HCT116 (cell line): ENCODE data around the gene NARS2. TPM values are rescaled to one million over a fixed set of nuclear protein-coding genes. Genes with fewer than 3 reads are reported as not detected.
A peak's percentile ranks its signal among the peaks of the same experiment; 100 is the strongest.

Experiments used
- ATAC-seq: fragments of 200-7000 bp; cut with Tn5 transposase; 2 replicates; pipeline ENCODE4 v1.9.1; 2020; ENCODE audit warnings: mild to moderate bottlenecking, moderate library complexity
- BruUV-seq: library from RNA; stranded (reverse); fragments of 400-500 nt; replicated peaks from 2 replicates; lab custom pipeline; 2021; lab: Mats Ljungman, UMichigan
- CTCF ChIA-PET: fragments of 300-600 bp; sonication (Branson Sonifier 250); formaldehyde crosslinking; loops from one replicate; lab custom pipeline; 2021; ENCODE audit warnings: antibody characterized with exemption; lab: Charles Lee
- POLR2A ChIA-PET: fragments of 300-600, 350-600 bp; sonication (Branson Sonifier 250); formaldehyde crosslinking; loops from one replicate; lab custom pipeline; 2021; ENCODE audit warnings: antibody characterized with exemption; lab: Charles Lee
- RAD21 ChIA-PET, 2 experiments: fragments of 300-600 bp; sonication (Branson Sonifier 250); formaldehyde crosslinking; loops; one replicate each; lab custom pipeline; 2023; ENCODE audit warnings: low total read pairs in 2 of 2; ENCODE audit not compliant: uncharacterized antibody in 2 of 2, unreplicated experiment in 2 of 2, low non-redundant PET in 1 of 2; lab: Charles Lee
- DNase-seq: peaks from one replicate; pipeline ENCODE4 v3.0.0-alpha.2; 2010; ENCODE audit warnings: low read depth, low spot score
- H2AFZ ChIP-seq: fragments of 200-600 bp; shearing (Covaris generic), sonication (generic); 2 replicates; pipeline ENCODE4 v1.6.1; 2017; ENCODE audit warnings: low read depth, mixed run types, mixed read lengths, antibody characterized with exemption, low read length; ENCODE audit not compliant: poor library complexity, severe bottlenecking
- H3K27ac ChIP-seq: 2 replicates; pipeline ENCODE4 v1.5.1; 2012; ENCODE audit warnings: low read depth, low read length
- H3K27me3 ChIP-seq: fragments of 200-600 bp; sonication (generic); 2 replicates; pipeline ENCODE4 v1.6.1; 2016; ENCODE audit warnings: mixed run types, low read length, mixed read lengths; ENCODE audit not compliant: insufficient read depth
- H3K36me3 ChIP-seq, 2 experiments: fragments of 200-500 bp in 1 of 2; fragments of 200-600 bp in 1 of 2; sonication (Bioruptor generic) in 1 of 2; sonication (generic) in 1 of 2; 2 replicates each; pipeline versions ENCODE4 v1.5.1 to v1.6.1; 2014 to 2016; ENCODE audit warnings: low read length in 2 of 2, inconsistent platforms in 1 of 2, mixed read lengths in 1 of 2, mixed run types in 1 of 2; ENCODE audit not compliant: insufficient read depth in 2 of 2, control insufficient read depth in 1 of 2
- H3K4me1 ChIP-seq, 2 experiments: fragments of 200-600 bp in 1 of 2; sonication (generic) in 1 of 2; 2 replicates each; pipeline versions ENCODE4 v1.5.1 to v1.6.1; 2012 to 2017; ENCODE audit warnings: low read length in 2 of 2, inconsistent platforms in 1 of 2, mild to moderate bottlenecking in 1 of 2, mixed read lengths in 1 of 2, mixed run types in 1 of 2, moderate library complexity in 1 of 2; ENCODE audit not compliant: insufficient read depth in 2 of 2, control insufficient read depth in 1 of 2
- H3K4me2 ChIP-seq: fragments of 200-600 bp; sonication (generic); 2 replicates; pipeline ENCODE4 v1.6.1; 2017; ENCODE audit warnings: mixed run types, low read length, mixed read lengths
- H3K4me3 ChIP-seq, 2 experiments: fragments of 200-600 bp in 1 of 2; sonication (generic) in 1 of 2; replicated peaks in 1 of 2; 2 replicates each; pipeline ENCODE4 v1.5.1; 2011 to 2016; ENCODE audit warnings: low read length in 2 of 2, control low read depth in 1 of 2, low read depth in 1 of 2, mild to moderate bottlenecking in 1 of 2, mixed read lengths in 1 of 2, mixed run types in 1 of 2
- H3K79me2 ChIP-seq: fragments of 200-600 bp; sonication (generic); 2 replicates; pipeline ENCODE4 v1.6.1; 2017; ENCODE audit warnings: mild to moderate bottlenecking, mixed run types, low read length, moderate library complexity, mixed read lengths; ENCODE audit not compliant: insufficient read depth
- H3K9ac ChIP-seq: fragments of 200-600 bp; sonication (generic); 2 replicates; pipeline ENCODE4 v1.6.1; 2016; ENCODE audit warnings: low read length, mixed read lengths
- H3K9me2 ChIP-seq: fragments of 200-600 bp; sonication (generic), shearing (Covaris generic); 2 replicates; pipeline ENCODE4 v1.6.1; 2017; ENCODE audit warnings: mixed run types, mild to moderate bottlenecking, moderate library complexity; ENCODE audit not compliant: insufficient read depth
- H3K9me3 ChIP-seq, 2 experiments: fragments of 200-500 bp in 1 of 2; fragments of 200-600 bp in 1 of 2; sonication (Bioruptor generic) in 1 of 2; sonication (generic) in 1 of 2; 2 replicates each; pipeline ENCODE4 v1.6.1; 2014 to 2017; ENCODE audit warnings: low read length in 2 of 2, mixed read lengths in 2 of 2, inconsistent platforms in 1 of 2, low read depth in 1 of 2, mild to moderate bottlenecking in 1 of 2, mixed run types in 1 of 2, moderate library complexity in 1 of 2; ENCODE audit not compliant: control insufficient read depth in 1 of 2, insufficient read depth in 1 of 2
- H4K20me1 ChIP-seq: fragments of 200-600 bp; sonication (generic), shearing (Covaris generic); 2 replicates; pipeline ENCODE4 v1.6.1; 2017; ENCODE audit warnings: mixed run types, mild to moderate bottlenecking, moderate library complexity; ENCODE audit not compliant: insufficient read depth
- CEBPB ChIP-seq: IDR thresholded peaks from 2 replicates; pipeline ENCODE4 v1.6.1; 2012; ENCODE audit warnings: low read depth
- EZH2 ChIP-seq: fragments of 200-600 bp; sonication (generic); IDR thresholded peaks from 2 replicates; pipeline ENCODE4 v1.6.1; 2017; ENCODE audit warnings: antibody characterized with exemption, mixed run types
- MAX ChIP-seq: IDR thresholded peaks from 2 replicates; pipeline ENCODE4 v1.6.1; 2012
- POLR2AphosphoS5 ChIP-seq: IDR thresholded peaks from 2 replicates; pipeline ENCODE4 v1.6.1; 2011; ENCODE audit warnings: mild to moderate bottlenecking, low read depth, low read length, moderate library complexity
- RAD21 ChIP-seq: IDR thresholded peaks from 2 replicates; pipeline ENCODE4 v1.6.1; 2012; ENCODE audit warnings: low read depth, mild to moderate bottlenecking
- SIN3A ChIP-seq: IDR thresholded peaks from 2 replicates; pipeline ENCODE4 v1.6.1; 2012; ENCODE audit warnings: low read depth
- SRF ChIP-seq: IDR thresholded peaks from 2 replicates; pipeline ENCODE4 v1.6.1; 2012; ENCODE audit warnings: low read depth
- ZFX ChIP-seq: fragments of 450-650 bp; IDR thresholded peaks from 2 replicates; pipeline ENCODE4 v1.6.1; 2017
- intact Hi-C: fragments of 100-400 bp; cut with micrococcal nuclease; formaldehyde crosslinking; loops from 2 replicates; pipeline ENCODE4 v1.10.0; 2022
- total RNA-seq: library from RNA; stranded (reverse); gene quantifications from one replicate; pipeline ENCODE4 v1.2.1, GENCODE V29; 2021; ENCODE audit not compliant: unreplicated experiment
- TF ChIP-seq, protein P1 (sequence below): IDR thresholded peaks from 2 replicates; pipeline ENCODE4 v1.6.1; 2012
- TF ChIP-seq, protein P2 (sequence below): IDR thresholded peaks from 2 replicates; pipeline ENCODE4 v1.6.1; 2011; ENCODE audit warnings: mild to moderate bottlenecking, low read length, moderate library complexity; ENCODE audit not compliant: insufficient replicate concordance; ENCODE audit errors: extremely low read depth
- TF ChIP-seq, protein P3 (sequence below), 3 experiments: fragments of 200-600 bp in 1 of 3; sonication (generic) in 1 of 3; IDR thresholded peaks in 2 of 3; conservative IDR thresholded peaks in 1 of 3; 2 replicates each; pipeline ENCODE4 v1.5.1; 2012 to 2017; ENCODE audit warnings: low read depth in 2 of 3, low read length in 2 of 3, antibody characterized with exemption in 1 of 3, borderline replicate concordance in 1 of 3, control low read depth in 1 of 3, mild to moderate bottlenecking in 1 of 3, mixed read lengths in 1 of 3, mixed run types in 1 of 3, moderate library complexity in 1 of 3; ENCODE audit not compliant: insufficient read depth in 1 of 3

The NARS2 gene
- total RNA-seq, 1 experiment from 2014 or later, result 26.0 TPM

- Histone ChIP-seq H3K4me1 (peaks cover 5 to 19% of the 10 kb centered on the region in 2 experiments; a peak in 3 of 4 replicates), H3K27ac (no peak overlapping the region), H3K4me2 (no peak overlapping the region), H3K9ac (no peak overlapping the region), H3K4me3 (no peak overlapping the region), H4K20me1 (no peaks in the 10 kb centered on the region), H3K9me2 (no peaks in the 10 kb centered on the region), H3K27me3 (no peaks in the 10 kb centered on the region), H3K36me3 (no peaks in the 10 kb centered on the region), H2AFZ (no peak overlapping the region), H3K79me2 (no peaks in the 10 kb centered on the region), H3K9me3 (no peaks in the 10 kb centered on the region; a peak in 1 of 4 replicates)
- no TSS peak for BruUV-seq
- ChIA-PET CTCF (interaction anchor here (1.2 to 3.3 kb wide), 3 partner anchors 15 to 187 kb away, joined by 3 to 17 read pairs (median 4); no protein-coding TSS in a partner anchor), POLR2A (no interaction called here), RAD21 (no interaction called here)
- TF ChIP-seq SIN3A (no peak), POLR2AphosphoS5 (no peak), ZFX (no peak), CEBPB (no peak)
- TF ChIP-seq, protein P1, sequence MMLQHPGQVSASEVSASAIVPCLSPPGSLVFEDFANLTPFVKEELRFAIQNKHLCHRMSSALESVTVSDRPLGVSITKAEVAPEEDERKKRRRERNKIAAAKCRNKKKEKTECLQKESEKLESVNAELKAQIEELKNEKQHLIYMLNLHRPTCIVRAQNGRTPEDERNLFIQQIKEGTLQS, result no peak
- ATAC-seq (no peak), DNase-seq (no peak)
- intact Hi-C loops, result no loop called here
Measured at GRCh38 chr11:78415338-78415737, 159.3 kb downstream of the NARS2 start.

DNA sequence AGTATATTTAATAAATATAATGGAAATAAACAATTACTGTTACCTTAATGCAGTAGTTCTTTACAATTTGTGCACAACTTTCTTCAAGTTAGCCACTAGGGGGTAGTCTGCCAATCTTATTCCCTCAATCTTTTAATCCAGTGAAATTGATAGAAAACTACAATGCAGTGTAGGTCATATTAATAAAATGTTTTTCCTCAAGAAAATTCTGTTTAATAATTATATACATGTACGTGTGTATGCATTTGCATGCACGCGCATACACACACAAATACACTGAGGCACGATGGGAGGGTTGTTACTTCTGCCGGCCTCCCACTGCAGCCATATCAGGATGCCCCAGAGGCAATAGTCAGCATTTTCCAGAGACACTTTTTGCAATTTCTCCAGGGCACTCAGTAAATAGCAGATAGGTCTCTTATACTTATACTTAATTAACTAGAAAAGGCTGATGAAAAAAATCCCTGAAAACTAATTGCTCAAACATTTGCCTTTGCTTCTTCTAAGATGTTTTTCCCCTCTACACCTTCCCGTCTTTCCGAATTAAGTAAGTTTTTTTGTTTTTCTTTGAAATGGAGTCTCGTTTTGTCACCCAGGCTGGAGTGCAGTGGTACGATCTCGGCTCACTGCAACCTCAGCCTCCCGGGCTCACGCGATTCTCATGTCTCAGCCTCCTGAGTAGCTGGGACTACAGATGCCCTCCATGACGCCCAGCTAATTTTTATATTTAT, 160.2 kb downstream of the NARS2 start:
- TF ChIP-seq, protein P2, sequence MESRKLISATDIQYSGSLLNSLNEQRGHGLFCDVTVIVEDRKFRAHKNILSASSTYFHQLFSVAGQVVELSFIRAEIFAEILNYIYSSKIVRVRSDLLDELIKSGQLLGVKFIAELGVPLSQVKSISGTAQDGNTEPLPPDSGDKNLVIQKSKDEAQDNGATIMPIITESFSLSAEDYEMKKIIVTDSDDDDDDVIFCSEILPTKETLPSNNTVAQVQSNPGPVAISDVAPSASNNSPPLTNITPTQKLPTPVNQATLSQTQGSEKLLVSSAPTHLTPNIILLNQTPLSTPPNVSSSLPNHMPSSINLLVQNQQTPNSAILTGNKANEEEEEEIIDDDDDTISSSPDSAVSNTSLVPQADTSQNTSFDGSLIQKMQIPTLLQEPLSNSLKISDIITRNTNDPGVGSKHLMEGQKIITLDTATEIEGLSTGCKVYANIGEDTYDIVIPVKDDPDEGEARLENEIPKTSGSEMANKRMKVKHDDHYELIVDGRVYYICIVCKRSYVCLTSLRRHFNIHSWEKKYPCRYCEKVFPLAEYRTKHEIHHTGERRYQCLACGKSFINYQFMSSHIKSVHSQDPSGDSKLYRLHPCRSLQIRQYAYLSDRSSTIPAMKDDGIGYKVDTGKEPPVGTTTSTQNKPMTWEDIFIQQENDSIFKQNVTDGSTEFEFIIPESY, result no peak
- TF ChIP-seq EZH2, result no peak
- TF ChIP-seq, protein P1, result no peak
- TF ChIP-seq SRF, result no peak
- TF ChIP-seq MAX, result no peak
- peak; percentile 47 for TF ChIP-seq RAD21
- TF ChIP-seq, protein P3, sequence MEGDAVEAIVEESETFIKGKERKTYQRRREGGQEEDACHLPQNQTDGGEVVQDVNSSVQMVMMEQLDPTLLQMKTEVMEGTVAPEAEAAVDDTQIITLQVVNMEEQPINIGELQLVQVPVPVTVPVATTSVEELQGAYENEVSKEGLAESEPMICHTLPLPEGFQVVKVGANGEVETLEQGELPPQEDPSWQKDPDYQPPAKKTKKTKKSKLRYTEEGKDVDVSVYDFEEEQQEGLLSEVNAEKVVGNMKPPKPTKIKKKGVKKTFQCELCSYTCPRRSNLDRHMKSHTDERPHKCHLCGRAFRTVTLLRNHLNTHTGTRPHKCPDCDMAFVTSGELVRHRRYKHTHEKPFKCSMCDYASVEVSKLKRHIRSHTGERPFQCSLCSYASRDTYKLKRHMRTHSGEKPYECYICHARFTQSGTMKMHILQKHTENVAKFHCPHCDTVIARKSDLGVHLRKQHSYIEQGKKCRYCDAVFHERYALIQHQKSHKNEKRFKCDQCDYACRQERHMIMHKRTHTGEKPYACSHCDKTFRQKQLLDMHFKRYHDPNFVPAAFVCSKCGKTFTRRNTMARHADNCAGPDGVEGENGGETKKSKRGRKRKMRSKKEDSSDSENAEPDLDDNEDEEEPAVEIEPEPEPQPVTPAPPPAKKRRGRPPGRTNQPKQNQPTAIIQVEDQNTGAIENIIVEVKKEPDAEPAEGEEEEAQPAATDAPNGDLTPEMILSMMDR (IDR thresholded peaks at IDR 0.05 in 2 of 3, conservative IDR thresholded peaks at IDR 0.05 in 1 of 3; ENCODE audit: borderline replicate concordance in 1 of 3, insufficient read depth in 1 of 3, low read depth in 2 of 3, low read length in 2 of 3), result peak; percentile 45 to 63 (median 62); a peak in 5 of 6 replicates
- H3K79me2 ChIP-seq, result no peaks in the 10 kb centered on the region
- no peaks in the 10 kb centered on the region for H3K27me3 ChIP-seq
- H3K4me3 ChIP-seq, result no peak overlapping the region
- H3K9me3 ChIP-seq, result no peaks in the 10 kb centered on the region; a peak in 1 of 4 replicates
- H3K4me2 ChIP-seq, result no peak overlapping the region
- no peaks in the 10 kb centered on the region for H3K9me2 ChIP-seq
- H3K27ac ChIP-seq, result no peak overlapping the region
- intact Hi-C loops, result no loop called here
- peaks cover 5 to 19% of the 10 kb centered on the region in 2 experiments; a peak in 3 of 4 replicates for H3K4me1 ChIP-seq
- H3K36me3 ChIP-seq, result no peaks in the 10 kb centered on the region
- H3K9ac ChIP-seq, result no peak overlapping the region
- ChIA-PET RAD21 (no interaction called here), CTCF (interaction anchor here (1.2 to 3.3 kb wide), 2 partner anchors 14 to 150 kb away, joined by 3 to 17 read pairs; no protein-coding TSS in a partner anchor), POLR2A (no interaction called here)
- no peak overlapping the region for H2AFZ ChIP-seq
- H4K20me1 ChIP-seq, result no peaks in the 10 kb centered on the region
- ATAC-seq, result no peak
- no TSS peak for BruUV-seq
- no peak for DNase-seq
